Measurements from ENCODE around the gene IGSF5. TPM values are rescaled to one million over a fixed set of nuclear protein-coding genes. Genes with fewer than 3 reads are reported as not detected.

IGSF5 gene
- total and polyA plus RNA-seq, 4 donors, result 0.03 to 0.08 TPM; not detected in 2

- Histone ChIP-seq H3K9me3 (ENCODE audit: control insufficient read depth in 4 of 4, low read length in 3 of 4) (no peaks in the 10 kb centered on the region), H3K36me3 (ENCODE audit: control insufficient read depth in 4 of 4, insufficient read depth in 3 of 4, low read depth in 1 of 4, low read length in 3 of 4) (no peaks in the 10 kb centered on the region), H3K9ac (ENCODE audit: low read depth in 1 of 2, low read length in 2 of 2) (no peak overlapping the region), H3K27me3 (ENCODE audit: control insufficient read depth in 4 of 4, insufficient read depth in 4 of 4, low read length in 3 of 4) (peaks cover 0 to 4% (median 0%) of the 10 kb centered on the region in 4 donors), H3K4me3 (ENCODE audit: low read depth in 1 of 3, low read length in 3 of 3) (no peak overlapping the region), H3K4me1 (ENCODE audit: control insufficient read depth in 4 of 4, insufficient read depth in 4 of 4, low read length in 3 of 4) (no peaks in the 10 kb centered on the region), H3K27ac (ENCODE audit: low read depth in 1 of 2, low read length in 2 of 2) (no peak overlapping the region)
- TF ChIP-seq HNF4A (conservative IDR thresholded peaks at IDR 0.05), result no peak
- no peak for TF ChIP-seq RAD21 (IDR thresholded peaks at IDR 0.05)
- TF ChIP-seq ZBTB33 (IDR thresholded peaks at IDR 0.05), result no peak
- no peak for TF ChIP-seq EGR1 (IDR thresholded peaks at IDR 0.05; ENCODE audit: low read depth in 2 of 2)
- no peak for TF ChIP-seq YY1 (IDR thresholded peaks at IDR 0.05)
- TF ChIP-seq, protein P1, sequence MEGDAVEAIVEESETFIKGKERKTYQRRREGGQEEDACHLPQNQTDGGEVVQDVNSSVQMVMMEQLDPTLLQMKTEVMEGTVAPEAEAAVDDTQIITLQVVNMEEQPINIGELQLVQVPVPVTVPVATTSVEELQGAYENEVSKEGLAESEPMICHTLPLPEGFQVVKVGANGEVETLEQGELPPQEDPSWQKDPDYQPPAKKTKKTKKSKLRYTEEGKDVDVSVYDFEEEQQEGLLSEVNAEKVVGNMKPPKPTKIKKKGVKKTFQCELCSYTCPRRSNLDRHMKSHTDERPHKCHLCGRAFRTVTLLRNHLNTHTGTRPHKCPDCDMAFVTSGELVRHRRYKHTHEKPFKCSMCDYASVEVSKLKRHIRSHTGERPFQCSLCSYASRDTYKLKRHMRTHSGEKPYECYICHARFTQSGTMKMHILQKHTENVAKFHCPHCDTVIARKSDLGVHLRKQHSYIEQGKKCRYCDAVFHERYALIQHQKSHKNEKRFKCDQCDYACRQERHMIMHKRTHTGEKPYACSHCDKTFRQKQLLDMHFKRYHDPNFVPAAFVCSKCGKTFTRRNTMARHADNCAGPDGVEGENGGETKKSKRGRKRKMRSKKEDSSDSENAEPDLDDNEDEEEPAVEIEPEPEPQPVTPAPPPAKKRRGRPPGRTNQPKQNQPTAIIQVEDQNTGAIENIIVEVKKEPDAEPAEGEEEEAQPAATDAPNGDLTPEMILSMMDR (IDR thresholded peaks at IDR 0.05; ENCODE audit: low read depth, low read length, missing input control), result no peak
- TF ChIP-seq ATF3 (IDR thresholded peaks at IDR 0.05), result no peak
- no peak for TF ChIP-seq SP1 (IDR thresholded peaks at IDR 0.05)
- WGBS, result 78% methylated on average over 4 of the region's 4 CpGs
- no peak for DNase-seq (ENCODE audit: low spot score)
These were observed 89.6 kb downstream of the IGSF5 start for GRCh38 chr21:39834543-39834942.

GRCh38 chr21:39837861-39838359 lies 92.9 kb downstream of the IGSF5 start:
- no peak overlapping the region for H3K9ac ChIP-seq (ENCODE audit: low read depth in 1 of 2, low read length in 2 of 2)
- H3K27me3 ChIP-seq (ENCODE audit: control insufficient read depth in 4 of 4, insufficient read depth in 4 of 4, low read length in 3 of 4), result peaks cover 0 to 15% (median 0%) of the 10 kb centered on the region in 4 donors
- DNase-seq (ENCODE audit: low spot score), result no peak
- TF ChIP-seq REST (IDR thresholded peaks at IDR 0.05) (no peak), EGR1 (IDR thresholded peaks at IDR 0.05; ENCODE audit: low read depth in 2 of 2) (no peak), JUND (IDR thresholded peaks at IDR 0.05) (no peak), TAF1 (conservative IDR thresholded peaks at IDR 0.05) (no peak), HNF4A (conservative IDR thresholded peaks at IDR 0.05) (no peak), HNF4G (IDR thresholded peaks at IDR 0.05) (no peak), NR2F2 (IDR thresholded peaks at IDR 0.05) (no peak), FOXA2 (IDR thresholded peaks at IDR 0.05) (no peak)
- no peaks in the 10 kb centered on the region for H3K9me3 ChIP-seq (ENCODE audit: control insufficient read depth in 4 of 4, low read length in 3 of 4)
- WGBS, result 45% methylated on average over 4 of the region's 4 CpGs
- no peaks in the 10 kb centered on the region for H3K4me1 ChIP-seq (ENCODE audit: control insufficient read depth in 4 of 4, insufficient read depth in 4 of 4, low read length in 3 of 4)
- no peak overlapping the region for H3K27ac ChIP-seq (ENCODE audit: low read depth in 1 of 2, low read length in 2 of 2)
- H3K4me3 ChIP-seq (ENCODE audit: low read depth in 1 of 3, low read length in 3 of 3), result no peak overlapping the region
- H3K36me3 ChIP-seq (ENCODE audit: control insufficient read depth in 4 of 4, insufficient read depth in 3 of 4, low read depth in 1 of 4, low read length in 3 of 4), result no peaks in the 10 kb centered on the region
